ENCODE results near the gene CREG1.
"Not testable (repeated sequence)": the region's sequence is repeated elsewhere in the genome, so short reads cannot be mapped to it uniquely, and the experiment has no call there.

CREG1 gene

GRCh38 chr1:167582722-167583121 is 29.2 kb upstream of the CREG1 start:
- no peak for DNase-seq (ENCODE audit: insufficient read length)
- FAIRE-seq, result no peak
- TF ChIP-seq POLR2A (IDR thresholded peaks at IDR 0.05; ENCODE audit: low read depth, low read length) (no peak), POLR2AphosphoS5 (IDR thresholded peaks at IDR 0.05; ENCODE audit: low read depth, low read length) (no peak), TAF1 (IDR thresholded peaks at IDR 0.05; ENCODE audit: borderline replicate concordance, low read depth, low read length) (no peak)

- FAIRE-seq (no peak), DNase-seq (ENCODE audit: insufficient read length) (no peak)
- no peak for TF ChIP-seq POLR2AphosphoS5 (IDR thresholded peaks at IDR 0.05; ENCODE audit: low read depth, low read length)
These were observed 28.5 kb upstream of the CREG1 start for GRCh38 chr1:167582064-167582463.

DNA sequence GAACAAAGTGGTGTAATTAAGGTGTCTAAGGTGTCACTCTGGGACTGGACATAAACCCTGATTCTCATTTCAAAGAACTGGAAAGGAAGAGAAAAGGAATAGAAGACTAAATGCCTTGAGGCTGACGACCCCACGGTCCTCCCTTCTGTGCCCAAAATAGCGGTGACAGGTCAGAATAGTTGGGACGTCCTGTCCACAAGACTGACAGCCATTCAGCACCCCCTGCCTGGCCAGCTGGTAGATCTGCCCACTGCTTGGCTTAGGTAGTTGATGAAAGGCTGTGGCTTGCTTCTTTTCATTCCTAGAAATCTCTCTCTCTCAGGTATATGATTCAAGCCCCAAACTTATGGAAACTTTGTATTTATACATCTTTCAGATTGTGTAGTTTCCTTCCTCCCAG is 26.4 kb upstream of the CREG1 start:
- DNase-seq (ENCODE audit: insufficient read length), result no peak
- TF ChIP-seq TAF1 (IDR thresholded peaks at IDR 0.05; ENCODE audit: borderline replicate concordance, low read depth, low read length) (no peak), POLR2AphosphoS5 (IDR thresholded peaks at IDR 0.05; ENCODE audit: low read depth, low read length) (no peak), POLR2A (IDR thresholded peaks at IDR 0.05; ENCODE audit: low read depth, low read length) (no peak)
- FAIRE-seq, result no peak

GRCh38 chr1:167578939-167579521 is 25.5 kb upstream of the CREG1 start:
- FAIRE-seq, result no peak
- no peak for TF ChIP-seq POLR2A (IDR thresholded peaks at IDR 0.05; ENCODE audit: low read depth, low read length)
- no peak for TF ChIP-seq TAF1 (IDR thresholded peaks at IDR 0.05; ENCODE audit: borderline replicate concordance, low read depth, low read length)
- TF ChIP-seq POLR2AphosphoS5 (IDR thresholded peaks at IDR 0.05; ENCODE audit: low read depth, low read length), result no peak
- DNase-seq (ENCODE audit: insufficient read length), result no peak

- no peak for FAIRE-seq
These were observed 22.1 kb upstream of the CREG1 start for GRCh38 chr1:167575649-167576048.

GRCh38 chr1:167573035-167573434 is 19.5 kb upstream of the CREG1 start:
- FAIRE-seq, result no peak
- no peak for DNase-seq (ENCODE audit: insufficient read length)
- no peak for TF ChIP-seq POLR2A (IDR thresholded peaks at IDR 0.05; ENCODE audit: low read depth, low read length)
- TF ChIP-seq TAF1 (IDR thresholded peaks at IDR 0.05; ENCODE audit: borderline replicate concordance, low read depth, low read length), result no peak

More at GRCh38 chr1:167575649-167576048, 22.1 kb upstream of the CREG1 start:
- no peak for TF ChIP-seq POLR2AphosphoS5 (IDR thresholded peaks at IDR 0.05; ENCODE audit: low read depth, low read length)
- TF ChIP-seq TAF1 (IDR thresholded peaks at IDR 0.05; ENCODE audit: borderline replicate concordance, low read depth, low read length), result no peak
- no peak for TF ChIP-seq POLR2A (IDR thresholded peaks at IDR 0.05; ENCODE audit: low read depth, low read length)
- DNase-seq (ENCODE audit: insufficient read length), result no peak

DNA sequence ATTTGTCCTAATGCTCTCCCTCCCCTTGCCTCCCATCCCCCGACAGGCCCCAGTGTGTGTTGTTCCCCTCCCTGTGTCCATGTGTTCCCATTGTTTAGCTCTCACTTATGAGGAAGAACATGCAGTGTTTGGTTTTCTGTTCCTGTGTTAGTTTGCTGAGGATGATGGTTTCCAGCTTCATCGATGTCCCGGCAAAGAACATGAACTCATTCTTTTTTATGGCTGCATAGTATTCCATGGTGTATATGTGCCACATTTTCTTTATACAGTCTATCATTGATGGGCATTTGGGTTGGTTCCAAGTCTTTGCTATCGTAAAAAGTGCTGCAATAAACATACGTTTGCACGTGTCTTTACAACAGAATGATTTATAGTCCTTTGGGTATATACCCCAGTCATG is 17.1 kb upstream of the CREG1 start:
- FAIRE-seq; DNase-seq (ENCODE audit: insufficient read length): not testable (repeated sequence)

DNA sequence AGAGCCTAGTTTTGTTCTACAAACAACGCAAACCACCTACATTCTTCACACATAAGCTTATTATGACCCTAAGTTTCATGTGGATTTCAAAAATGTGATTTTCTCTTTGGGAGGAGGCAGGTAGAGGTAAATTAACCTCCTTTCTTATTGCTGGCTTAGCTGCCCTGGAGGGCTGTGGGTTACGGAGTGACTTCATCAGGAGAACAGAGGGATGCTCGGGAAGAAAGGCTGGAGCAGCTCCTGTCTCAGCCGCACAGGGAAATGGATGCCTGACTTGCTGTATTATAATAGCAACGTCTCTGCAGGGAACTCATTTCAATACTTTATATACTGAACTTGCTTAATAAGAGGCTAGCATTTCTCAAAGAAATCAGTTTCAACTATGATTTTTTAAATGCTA is 14.1 kb upstream of the CREG1 start:
- TF ChIP-seq POLR2A (IDR thresholded peaks at IDR 0.05; ENCODE audit: low read depth, low read length) (no peak), POLR2AphosphoS5 (IDR thresholded peaks at IDR 0.05; ENCODE audit: low read depth, low read length) (no peak), TAF1 (IDR thresholded peaks at IDR 0.05; ENCODE audit: borderline replicate concordance, low read depth, low read length) (no peak)

GRCh38 chr1:167566766-167567165 is 13.2 kb upstream of the CREG1 start:
- no peak for FAIRE-seq
- TF ChIP-seq POLR2AphosphoS5 (IDR thresholded peaks at IDR 0.05; ENCODE audit: low read depth, low read length) (no peak), POLR2A (IDR thresholded peaks at IDR 0.05; ENCODE audit: low read depth, low read length) (no peak), TAF1 (IDR thresholded peaks at IDR 0.05; ENCODE audit: borderline replicate concordance, low read depth, low read length) (no peak)

More for the DNA sequence above, 14.1 kb upstream of the CREG1 start:
- FAIRE-seq, result no peak
- DNase-seq (ENCODE audit: insufficient read length), result no peak

GRCh38 chr1:167565922-167566321 is 12.4 kb upstream of the CREG1 start:
- DNase-seq (ENCODE audit: insufficient read length) (no peak), FAIRE-seq (no peak)
- no peak for TF ChIP-seq POLR2AphosphoS5 (IDR thresholded peaks at IDR 0.05; ENCODE audit: low read depth, low read length)

More at GRCh38 chr1:167566766-167567165, 13.2 kb upstream of the CREG1 start:
- DNase-seq (ENCODE audit: insufficient read length), result no peak

DNA sequence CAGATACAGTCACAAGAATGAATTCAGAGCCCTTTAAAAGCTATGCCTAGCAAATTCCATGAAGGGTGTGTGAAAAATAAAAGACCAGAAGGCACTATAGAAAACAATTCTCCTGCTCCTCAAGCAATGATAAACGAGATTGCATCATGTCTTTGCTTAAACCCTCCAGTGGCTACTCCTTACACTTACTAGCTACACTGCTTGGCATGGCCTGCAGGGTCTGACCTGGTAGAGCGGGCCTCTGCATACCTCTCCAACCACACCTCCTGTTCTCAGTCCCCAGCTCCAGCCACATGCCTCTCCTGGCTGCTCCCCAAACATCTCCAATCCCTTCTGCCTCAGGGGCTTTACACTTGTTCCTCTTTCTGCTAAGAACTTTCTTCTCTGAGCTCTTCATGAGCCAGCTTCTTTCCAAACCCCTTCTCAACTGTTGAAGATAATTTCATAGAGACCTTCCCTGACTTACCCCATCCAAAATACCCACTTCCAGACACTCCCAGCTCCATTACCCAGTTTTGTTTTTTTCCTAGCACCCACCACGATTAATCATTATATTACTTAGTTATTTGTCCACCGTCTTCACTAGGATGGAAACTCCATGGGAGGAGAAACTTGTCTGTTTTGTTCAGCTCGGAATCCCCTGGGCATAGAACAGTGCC is 11.2 kb upstream of the CREG1 start:
- DNase-seq (ENCODE audit: insufficient read length) (no peak), FAIRE-seq (no peak)
- TF ChIP-seq TAF1 (IDR thresholded peaks at IDR 0.05; ENCODE audit: borderline replicate concordance, low read depth, low read length), result no peak
- TF ChIP-seq POLR2AphosphoS5 (IDR thresholded peaks at IDR 0.05; ENCODE audit: low read depth, low read length), result no peak
- no peak for TF ChIP-seq POLR2A (IDR thresholded peaks at IDR 0.05; ENCODE audit: low read depth, low read length)

GRCh38 chr1:167563579-167564246 is 10.2 kb upstream of the CREG1 start:
- TF ChIP-seq POLR2A (IDR thresholded peaks at IDR 0.05; ENCODE audit: low read depth, low read length), result no peak
- no peak for TF ChIP-seq TAF1 (IDR thresholded peaks at IDR 0.05; ENCODE audit: borderline replicate concordance, low read depth, low read length)
- TF ChIP-seq POLR2AphosphoS5 (IDR thresholded peaks at IDR 0.05; ENCODE audit: low read depth, low read length), result no peak
- FAIRE-seq, result no peak
- DNase-seq (ENCODE audit: insufficient read length), result no peak

All from GM12892 (cell line).